ENCODE data around the gene ARHGEF19.
"Not testable (repeated sequence)": the region's sequence is repeated elsewhere in the genome, so short reads cannot be mapped to it uniquely, and the experiment has no call there.

Gene ARHGEF19

DNA sequence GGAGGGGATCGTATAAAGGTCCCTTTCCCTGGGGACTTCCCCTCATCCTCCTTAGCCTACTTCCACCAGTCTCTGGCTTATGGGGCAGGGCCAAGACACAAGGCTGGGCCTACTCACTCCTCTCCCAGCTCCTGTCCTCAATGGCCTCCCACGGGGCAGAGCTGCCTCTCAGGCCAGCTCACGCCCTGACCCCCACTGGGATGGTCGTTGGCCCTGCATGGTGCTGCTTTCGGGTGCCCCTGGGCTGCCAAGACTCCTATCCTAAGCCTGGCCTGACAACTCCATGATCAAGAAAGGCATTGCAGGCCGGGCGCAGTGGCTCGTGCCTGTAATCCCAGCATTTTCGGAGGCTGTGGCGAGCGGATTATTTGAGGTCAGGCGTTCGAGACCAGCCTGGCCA is 18.3 kb upstream of the ARHGEF19 start:
- Mint-ChIP-seq H3K36me3 (ENCODE audit: low read depth) (no peaks in the 10 kb centered on the region), H3K4me3 (no peak overlapping the region), H3K27me3 (ENCODE audit: low read depth, poor library complexity) (peaks cover 55% of the 10 kb centered on the region), H3K4me1 (peaks cover 22% of the 10 kb centered on the region), H3K9me3 (peaks cover 15% of the 10 kb centered on the region), H3K27ac (no peak overlapping the region)
- TF ChIP-seq, protein P1, sequence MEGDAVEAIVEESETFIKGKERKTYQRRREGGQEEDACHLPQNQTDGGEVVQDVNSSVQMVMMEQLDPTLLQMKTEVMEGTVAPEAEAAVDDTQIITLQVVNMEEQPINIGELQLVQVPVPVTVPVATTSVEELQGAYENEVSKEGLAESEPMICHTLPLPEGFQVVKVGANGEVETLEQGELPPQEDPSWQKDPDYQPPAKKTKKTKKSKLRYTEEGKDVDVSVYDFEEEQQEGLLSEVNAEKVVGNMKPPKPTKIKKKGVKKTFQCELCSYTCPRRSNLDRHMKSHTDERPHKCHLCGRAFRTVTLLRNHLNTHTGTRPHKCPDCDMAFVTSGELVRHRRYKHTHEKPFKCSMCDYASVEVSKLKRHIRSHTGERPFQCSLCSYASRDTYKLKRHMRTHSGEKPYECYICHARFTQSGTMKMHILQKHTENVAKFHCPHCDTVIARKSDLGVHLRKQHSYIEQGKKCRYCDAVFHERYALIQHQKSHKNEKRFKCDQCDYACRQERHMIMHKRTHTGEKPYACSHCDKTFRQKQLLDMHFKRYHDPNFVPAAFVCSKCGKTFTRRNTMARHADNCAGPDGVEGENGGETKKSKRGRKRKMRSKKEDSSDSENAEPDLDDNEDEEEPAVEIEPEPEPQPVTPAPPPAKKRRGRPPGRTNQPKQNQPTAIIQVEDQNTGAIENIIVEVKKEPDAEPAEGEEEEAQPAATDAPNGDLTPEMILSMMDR (IDR thresholded peaks at IDR 0.05) = no peak
- no peak for DNase-seq

- Mint-ChIP-seq H3K27me3 (ENCODE audit: low read depth, poor library complexity) (peaks cover 61% of the 10 kb centered on the region), H3K9me3 (peaks cover 15% of the 10 kb centered on the region), H3K27ac (no peak overlapping the region), H3K4me3 (no peak overlapping the region), H3K36me3 (ENCODE audit: low read depth) (no peaks in the 10 kb centered on the region), H3K4me1 (peaks cover 22% of the 10 kb centered on the region)
- no peak for DNase-seq
- TF ChIP-seq, protein P1 (IDR thresholded peaks at IDR 0.05) = no peak
Observed at GRCh38 chr1:16229976-16230740, 17.7 kb upstream of the ARHGEF19 start.

- TF ChIP-seq, protein P1 (IDR thresholded peaks at IDR 0.05) = no peak
- Mint-ChIP-seq H3K9me3 (peaks cover 15% of the 10 kb centered on the region), H3K36me3 (ENCODE audit: low read depth) (no peaks in the 10 kb centered on the region), H3K4me3 (peak overlapping the region; percentile 76), H3K27ac (no peak overlapping the region), H3K27me3 (ENCODE audit: low read depth, poor library complexity) (peaks cover 87% of the 10 kb centered on the region), H3K4me1 (peaks cover 22% of the 10 kb centered on the region)
- peak; percentile 92 for DNase-seq
Observed at GRCh38 chr1:16226490-16227179, 14.2 kb upstream of the ARHGEF19 start.

DNA sequence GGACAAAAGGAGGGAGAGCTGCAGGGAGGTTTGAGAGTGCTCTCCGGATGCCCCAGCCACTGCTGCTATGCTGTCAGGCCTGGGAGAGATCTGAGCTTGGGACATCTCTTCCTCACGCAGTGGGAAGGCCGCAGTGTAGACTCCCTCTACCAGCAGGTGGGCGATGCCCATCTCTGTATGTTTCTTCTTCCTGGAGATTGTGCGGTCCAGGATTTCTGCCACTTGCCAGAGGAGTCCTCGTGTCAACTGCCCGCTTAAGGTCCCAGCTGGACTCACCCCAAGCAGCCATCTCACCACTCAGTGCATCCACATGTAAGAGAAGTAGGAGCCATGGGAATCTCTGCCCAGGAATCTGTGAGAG is 13.7 kb upstream of the ARHGEF19 start:
- H3K9me3 Mint-ChIP-seq = peaks cover 15% of the 10 kb centered on the region
- no peak for DNase-seq
- peaks cover 22% of the 10 kb centered on the region for H3K4me1 Mint-ChIP-seq
- H3K4me3 Mint-ChIP-seq = peak overlapping the region; percentile 76
- H3K27me3 Mint-ChIP-seq (ENCODE audit: low read depth, poor library complexity) = peaks cover 93% of the 10 kb centered on the region
- no peak overlapping the region for H3K27ac Mint-ChIP-seq
- no peaks in the 10 kb centered on the region for H3K36me3 Mint-ChIP-seq (ENCODE audit: low read depth)
- TF ChIP-seq, protein P1 (IDR thresholded peaks at IDR 0.05) = no peak

- TF ChIP-seq, protein P1 (IDR thresholded peaks at IDR 0.05) = no peak
- peaks cover 89% of the 10 kb centered on the region for H3K27me3 Mint-ChIP-seq (ENCODE audit: low read depth, poor library complexity)
- no peak overlapping the region for H3K4me3 Mint-ChIP-seq
- no peaks in the 10 kb centered on the region for H3K36me3 Mint-ChIP-seq (ENCODE audit: low read depth)
- peaks cover 15% of the 10 kb centered on the region for H3K9me3 Mint-ChIP-seq
- no peak for DNase-seq
- no peak overlapping the region for H3K27ac Mint-ChIP-seq
- peaks cover 22% of the 10 kb centered on the region for H3K4me1 Mint-ChIP-seq
Observed at GRCh38 chr1:16224472-16224871, 12.0 kb upstream of the ARHGEF19 start.

- H3K27ac Mint-ChIP-seq; H3K4me3 Mint-ChIP-seq; DNase-seq; H3K36me3 Mint-ChIP-seq (ENCODE audit: low read depth): not testable (repeated sequence)
- H3K9me3 Mint-ChIP-seq = peaks cover 15% of the 10 kb centered on the region
- H3K4me1 Mint-ChIP-seq = peaks cover 18% of the 10 kb centered on the region
- H3K27me3 Mint-ChIP-seq (ENCODE audit: low read depth, poor library complexity) = peaks cover 76% of the 10 kb centered on the region
Observed at GRCh38 chr1:16222716-16223115, 10.3 kb upstream of the ARHGEF19 start.

All from nephron progenitor cell (in vitro differentiated cells).